ENCODE measurements around the gene TEKT4.

DNA sequence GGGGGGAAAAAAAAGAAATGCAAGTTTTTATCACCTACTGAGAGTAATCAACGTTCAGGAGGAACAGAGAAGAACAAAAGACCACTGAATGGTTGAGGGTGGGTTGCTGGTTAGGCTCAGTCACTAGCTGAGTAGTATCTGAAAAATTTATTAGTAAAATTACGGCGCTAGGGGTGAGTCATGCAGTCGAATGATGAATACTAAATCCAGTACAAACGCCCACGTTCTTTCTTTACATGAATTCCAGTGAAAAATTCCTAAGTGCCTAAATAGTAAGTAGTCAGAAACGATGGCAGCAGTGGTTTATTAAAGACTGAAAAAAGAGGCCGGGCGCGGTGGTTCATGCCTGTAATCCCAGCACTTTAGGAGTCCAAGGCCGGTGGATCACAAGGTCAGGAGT lies 52.0 kb downstream of the TEKT4 start:
- TF ChIP-seq, protein P1, sequence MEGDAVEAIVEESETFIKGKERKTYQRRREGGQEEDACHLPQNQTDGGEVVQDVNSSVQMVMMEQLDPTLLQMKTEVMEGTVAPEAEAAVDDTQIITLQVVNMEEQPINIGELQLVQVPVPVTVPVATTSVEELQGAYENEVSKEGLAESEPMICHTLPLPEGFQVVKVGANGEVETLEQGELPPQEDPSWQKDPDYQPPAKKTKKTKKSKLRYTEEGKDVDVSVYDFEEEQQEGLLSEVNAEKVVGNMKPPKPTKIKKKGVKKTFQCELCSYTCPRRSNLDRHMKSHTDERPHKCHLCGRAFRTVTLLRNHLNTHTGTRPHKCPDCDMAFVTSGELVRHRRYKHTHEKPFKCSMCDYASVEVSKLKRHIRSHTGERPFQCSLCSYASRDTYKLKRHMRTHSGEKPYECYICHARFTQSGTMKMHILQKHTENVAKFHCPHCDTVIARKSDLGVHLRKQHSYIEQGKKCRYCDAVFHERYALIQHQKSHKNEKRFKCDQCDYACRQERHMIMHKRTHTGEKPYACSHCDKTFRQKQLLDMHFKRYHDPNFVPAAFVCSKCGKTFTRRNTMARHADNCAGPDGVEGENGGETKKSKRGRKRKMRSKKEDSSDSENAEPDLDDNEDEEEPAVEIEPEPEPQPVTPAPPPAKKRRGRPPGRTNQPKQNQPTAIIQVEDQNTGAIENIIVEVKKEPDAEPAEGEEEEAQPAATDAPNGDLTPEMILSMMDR (IDR thresholded peaks at IDR 0.05), result no peak
- TF ChIP-seq MXD4 (CRISPR knock-in tag; IDR thresholded peaks at IDR 0.05; ENCODE audit: borderline replicate concordance) (no peak), NFE2L1 (CRISPR knock-in tag; IDR thresholded peaks at IDR 0.05) (no peak)
